GM10248 (cell line): ENCODE results near the gene ACOT7.
"Not testable (repeated sequence)": the region's sequence is repeated elsewhere in the genome, so short reads cannot be mapped to it uniquely, and the experiment has no call there.

Experiments
- CTCF ChIA-PET: fragments of 300-600 bp; sonication (Branson Sonifier 250); formaldehyde crosslinking; extraction: SDS; loops from one replicate; lab custom pipeline; 2021; ENCODE audit warnings: antibody characterized with exemption; lab: Yijun Ruan, JAX
- POLR2A ChIA-PET: fragments of 350-650 bp; sonication (Branson Sonifier 250); formaldehyde crosslinking; extraction: SDS; loops from one replicate; lab custom pipeline; 2020; ENCODE audit warnings: antibody characterized with exemption; lab: Yijun Ruan, JAX
- DNase-seq: peaks from one replicate; pipeline ENCODE4 v3.0.0; 2012; ENCODE audit errors: extremely low spot score
- CTCF ChIP-seq: IDR thresholded peaks from 2 replicates; pipeline ENCODE4 v1.5.1; 2012; ENCODE audit warnings: mild to moderate bottlenecking, low read depth; ENCODE audit errors: extremely low read depth, missing control alignments, control extremely low read depth

ACOT7 gene

GRCh38 chr1:6220236-6220635 lies 173.3 kb downstream of the ACOT7 start:
- no peak for TF ChIP-seq CTCF
- CTCF ChIA-PET = interaction anchor here (0.8 to 1.4 kb wide), 6 partner anchors 10 to 182 kb away, joined by 3 to 5 read pairs (median 3); partner anchors contain the start of gene RNF207
- POLR2A ChIA-PET = no interaction called here
- DNase-seq = no peak

- CTCF ChIA-PET = interaction anchor here (0.8 to 1.4 kb wide), 5 partner anchors 9 to 182 kb away, joined by 3 read pairs; no protein-coding TSS in a partner anchor
- POLR2A ChIA-PET, DNase-seq: not testable (repeated sequence)
These were observed 173.9 kb downstream of the ACOT7 start for GRCh38 chr1:6219641-6220040.

DNA sequence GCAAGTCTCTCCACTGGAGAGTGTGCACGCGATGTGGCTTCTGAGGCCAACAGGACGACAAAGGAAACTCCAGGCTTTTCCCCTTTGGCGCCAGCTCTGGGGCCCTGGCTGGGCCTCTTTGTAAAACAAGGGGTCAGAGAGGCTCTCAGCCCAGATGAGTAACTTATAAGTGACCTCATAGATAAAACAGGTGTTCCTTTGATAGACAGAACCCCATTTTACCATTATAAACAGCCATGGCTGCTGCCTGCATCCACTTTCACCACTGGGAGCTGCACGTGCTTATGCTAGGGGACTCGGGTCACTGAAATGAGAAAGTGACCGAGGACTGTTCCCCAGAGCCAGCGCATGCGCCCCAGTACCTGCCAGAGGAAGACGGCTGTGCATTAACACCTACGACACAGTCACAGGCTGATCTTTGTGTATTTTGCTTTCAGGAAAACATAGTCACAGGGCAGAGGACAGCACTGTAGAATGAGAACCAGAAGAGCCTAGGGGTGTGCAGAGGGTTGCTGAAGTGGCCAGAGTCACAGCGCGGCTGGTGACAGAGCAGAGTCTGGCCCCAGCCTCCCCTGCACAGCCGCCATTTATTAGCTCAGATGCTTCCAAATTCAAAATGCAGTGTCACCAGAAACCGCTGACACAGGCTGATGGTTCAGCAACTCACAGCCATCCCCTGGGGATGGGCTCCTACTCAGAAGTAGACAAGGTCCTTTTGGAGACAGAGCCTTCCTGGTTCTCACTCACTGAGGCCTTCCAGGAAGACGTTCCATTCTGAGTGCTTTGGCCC lies 175.0 kb downstream of the ACOT7 start:
- no peak for TF ChIP-seq CTCF
- ChIA-PET CTCF (interaction anchor here (0.8 to 5.1 kb wide), 4 partner anchors 13 to 126 kb away, joined by 3 to 27 read pairs (median 4); partner anchors contain the start of gene RNF207), POLR2A (no interaction called here)
- no peak for DNase-seq
